Measurements from ENCODE around the gene PGLYRP4.

GRCh38 chr1:153390938-153391710, 42.5 kb upstream of the PGLYRP4 start, which contains the start of gene S100A8:
- TF ChIP-seq CTCF (IDR thresholded peaks at IDR 0.05) (no peak), EZH2 (IDR thresholded peaks at IDR 0.05; ENCODE audit: borderline replicate concordance, insufficient read depth, low read depth, low read length, poor library complexity, severe bottlenecking) (no peak)

All from B cell (primary cell).